Choroid plexus epithelial cell (primary cell): ENCODE results near the gene CDYL2.

Experiments used
- DNase-seq: peaks from one replicate; pipeline ENCODE4 v3.0.0-alpha.2; 2010; ENCODE audit warnings: low read depth
- H3K4me3 ChIP-seq: 2 replicates; pipeline ENCODE4 v1.5.1; 2011; ENCODE audit warnings: low read depth, mild to moderate bottlenecking, control low read depth, low read length, moderate library complexity
- TF ChIP-seq, protein P1 (sequence below): conservative IDR thresholded peaks from 2 replicates; pipeline ENCODE4 v1.5.1; 2011; ENCODE audit warnings: low read depth, mild to moderate bottlenecking, control low read depth, inconsistent platforms, low read length, moderate library complexity

Gene CDYL2

DNA sequence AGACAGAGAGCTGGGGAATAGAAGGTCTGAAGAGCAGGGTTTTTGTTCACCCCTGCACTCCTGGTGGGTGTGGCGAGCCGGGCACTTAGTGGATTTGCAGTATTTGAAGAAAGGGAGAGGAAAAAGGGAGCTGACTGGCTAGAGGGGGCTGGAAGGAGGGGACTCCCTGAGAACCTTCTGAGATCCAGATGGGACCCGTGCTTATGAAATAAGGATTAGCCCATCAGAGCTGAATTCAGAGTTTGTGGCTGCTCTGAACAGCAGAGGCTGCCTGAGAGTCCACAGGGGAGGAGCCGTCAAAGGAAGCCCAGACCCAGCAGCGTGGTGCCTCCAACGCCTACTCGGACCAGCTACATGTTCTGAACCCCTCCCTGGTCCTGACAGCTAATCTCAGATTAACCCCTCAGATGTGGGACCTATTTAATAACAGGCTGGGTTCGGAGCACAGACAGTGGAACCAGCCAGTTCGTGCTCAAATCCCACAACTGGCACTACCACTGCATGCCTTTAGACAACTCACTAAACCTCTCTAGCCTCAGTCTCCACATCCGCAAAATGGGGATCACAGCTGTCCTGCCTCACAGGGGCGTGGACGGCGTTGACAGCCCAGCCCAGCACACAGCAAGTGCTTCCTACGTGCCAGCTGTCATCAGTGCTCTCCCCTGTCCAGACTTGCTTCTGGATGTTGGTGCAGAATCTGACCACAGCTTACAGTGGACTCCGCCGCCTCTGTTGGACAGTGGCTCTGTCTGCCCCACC lies 193.0 kb downstream of the CDYL2 start:
- DNase-seq, result no peak
- TF ChIP-seq, protein P1, sequence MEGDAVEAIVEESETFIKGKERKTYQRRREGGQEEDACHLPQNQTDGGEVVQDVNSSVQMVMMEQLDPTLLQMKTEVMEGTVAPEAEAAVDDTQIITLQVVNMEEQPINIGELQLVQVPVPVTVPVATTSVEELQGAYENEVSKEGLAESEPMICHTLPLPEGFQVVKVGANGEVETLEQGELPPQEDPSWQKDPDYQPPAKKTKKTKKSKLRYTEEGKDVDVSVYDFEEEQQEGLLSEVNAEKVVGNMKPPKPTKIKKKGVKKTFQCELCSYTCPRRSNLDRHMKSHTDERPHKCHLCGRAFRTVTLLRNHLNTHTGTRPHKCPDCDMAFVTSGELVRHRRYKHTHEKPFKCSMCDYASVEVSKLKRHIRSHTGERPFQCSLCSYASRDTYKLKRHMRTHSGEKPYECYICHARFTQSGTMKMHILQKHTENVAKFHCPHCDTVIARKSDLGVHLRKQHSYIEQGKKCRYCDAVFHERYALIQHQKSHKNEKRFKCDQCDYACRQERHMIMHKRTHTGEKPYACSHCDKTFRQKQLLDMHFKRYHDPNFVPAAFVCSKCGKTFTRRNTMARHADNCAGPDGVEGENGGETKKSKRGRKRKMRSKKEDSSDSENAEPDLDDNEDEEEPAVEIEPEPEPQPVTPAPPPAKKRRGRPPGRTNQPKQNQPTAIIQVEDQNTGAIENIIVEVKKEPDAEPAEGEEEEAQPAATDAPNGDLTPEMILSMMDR, result no peak
- no peak overlapping the region for H3K4me3 ChIP-seq

DNA sequence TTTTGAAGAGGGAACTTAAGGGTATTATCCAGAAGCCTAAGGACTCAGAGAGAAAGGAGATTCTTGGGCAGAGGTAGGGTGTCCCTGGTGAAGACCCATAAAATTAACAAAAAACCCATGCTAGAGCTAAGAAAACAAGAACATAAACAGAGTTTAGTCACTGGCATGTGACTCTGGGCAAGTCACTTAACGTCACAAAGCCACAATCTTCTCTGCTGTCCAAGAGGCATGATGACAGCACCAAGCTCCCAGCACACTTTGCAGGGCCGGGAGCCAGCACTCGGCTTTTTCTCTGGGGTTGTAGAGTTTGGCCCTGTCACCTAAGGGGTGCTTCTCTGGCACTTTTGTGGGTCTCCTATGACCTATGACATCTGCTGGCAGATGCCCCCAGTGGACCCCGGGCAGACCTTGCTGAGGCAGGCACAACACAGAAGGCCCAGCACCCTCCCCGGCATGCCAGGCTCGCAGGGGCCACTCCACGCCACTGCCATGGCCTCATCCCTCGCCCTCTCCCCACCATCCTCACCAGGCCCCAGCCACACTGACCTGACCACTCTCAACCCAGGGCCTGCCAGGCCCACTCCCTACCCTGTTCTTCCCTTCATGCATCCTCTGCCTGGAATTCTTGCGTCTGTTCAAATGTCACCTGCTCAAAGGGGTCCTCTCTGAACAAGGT lies 193.8 kb downstream of the CDYL2 start:
- no peak for DNase-seq
- H3K4me3 ChIP-seq, result no peak overlapping the region
- TF ChIP-seq, protein P1, result no peak

DNA sequence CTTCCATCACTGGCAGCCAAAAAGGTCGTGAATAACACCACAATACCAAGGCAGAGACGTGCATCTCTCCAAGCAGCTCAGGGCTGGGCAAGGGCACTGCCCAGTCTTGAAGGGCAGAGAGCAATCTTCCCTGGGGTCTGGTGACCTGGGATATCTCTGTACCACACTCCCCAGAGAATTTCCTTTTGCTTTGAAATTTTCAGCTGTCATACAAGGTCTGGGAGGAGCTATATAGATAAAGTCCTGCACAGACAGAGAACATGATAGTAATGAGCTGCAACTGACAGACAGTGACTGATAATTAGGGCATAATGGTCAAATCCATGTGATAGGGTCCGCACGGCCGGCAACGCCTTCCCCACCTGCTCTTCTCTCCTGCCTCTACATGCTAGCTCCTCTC lies 195.5 kb downstream of the CDYL2 start:
- DNase-seq, result no peak
- TF ChIP-seq, protein P1, result no peak
- no peak overlapping the region for H3K4me3 ChIP-seq

DNA sequence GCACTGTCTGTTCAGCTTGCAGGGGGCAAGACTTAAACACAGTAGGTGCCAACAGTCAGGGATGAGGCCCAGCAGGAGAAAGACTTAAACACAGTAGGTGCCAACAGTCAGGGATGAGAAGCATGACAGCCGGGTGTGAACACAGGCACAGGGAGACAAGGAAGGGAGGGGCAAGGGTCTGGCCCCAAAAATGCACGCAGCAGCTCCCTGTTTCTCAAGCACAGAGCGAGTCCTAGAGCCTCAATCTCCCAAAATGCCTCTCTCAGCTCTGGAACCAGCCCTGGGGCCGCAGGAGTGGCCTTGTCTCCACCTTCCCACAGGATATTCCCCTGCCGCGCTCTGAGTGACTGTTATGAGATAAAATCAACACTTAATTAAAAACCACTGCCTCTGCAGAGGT lies 197.2 kb downstream of the CDYL2 start:
- H3K4me3 ChIP-seq, result no peak overlapping the region
- TF ChIP-seq, protein P1, result no peak
- no peak for DNase-seq

DNA sequence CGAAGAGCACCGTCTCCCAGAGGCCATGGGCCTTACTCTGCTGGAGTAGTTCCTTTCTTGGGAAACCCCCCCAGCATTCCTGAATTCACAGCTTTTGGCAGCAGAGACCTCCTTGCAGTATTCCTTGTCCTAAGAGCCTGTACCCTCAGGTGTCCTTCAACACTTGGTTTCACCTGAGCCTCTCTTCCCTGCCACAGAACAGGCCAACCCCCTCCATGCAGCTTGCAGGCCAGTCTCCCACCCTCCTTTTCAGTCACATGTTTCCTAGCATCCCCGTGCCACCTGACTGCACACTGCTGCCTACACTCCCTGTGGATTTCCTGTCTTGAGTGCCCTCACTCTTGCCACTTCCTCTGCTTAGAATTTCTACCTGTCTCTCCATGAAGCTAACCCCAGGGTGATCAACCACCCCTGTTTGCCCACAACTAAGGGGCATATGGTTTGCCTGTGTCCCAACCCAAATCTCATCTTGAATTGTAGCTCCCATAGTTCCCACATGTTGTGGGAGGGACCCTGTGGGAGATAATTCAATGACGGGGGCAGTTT lies 198.1 kb downstream of the CDYL2 start:
- no peak for DNase-seq
- H3K4me3 ChIP-seq, result no peak overlapping the region
- TF ChIP-seq, protein P1, result no peak

DNA sequence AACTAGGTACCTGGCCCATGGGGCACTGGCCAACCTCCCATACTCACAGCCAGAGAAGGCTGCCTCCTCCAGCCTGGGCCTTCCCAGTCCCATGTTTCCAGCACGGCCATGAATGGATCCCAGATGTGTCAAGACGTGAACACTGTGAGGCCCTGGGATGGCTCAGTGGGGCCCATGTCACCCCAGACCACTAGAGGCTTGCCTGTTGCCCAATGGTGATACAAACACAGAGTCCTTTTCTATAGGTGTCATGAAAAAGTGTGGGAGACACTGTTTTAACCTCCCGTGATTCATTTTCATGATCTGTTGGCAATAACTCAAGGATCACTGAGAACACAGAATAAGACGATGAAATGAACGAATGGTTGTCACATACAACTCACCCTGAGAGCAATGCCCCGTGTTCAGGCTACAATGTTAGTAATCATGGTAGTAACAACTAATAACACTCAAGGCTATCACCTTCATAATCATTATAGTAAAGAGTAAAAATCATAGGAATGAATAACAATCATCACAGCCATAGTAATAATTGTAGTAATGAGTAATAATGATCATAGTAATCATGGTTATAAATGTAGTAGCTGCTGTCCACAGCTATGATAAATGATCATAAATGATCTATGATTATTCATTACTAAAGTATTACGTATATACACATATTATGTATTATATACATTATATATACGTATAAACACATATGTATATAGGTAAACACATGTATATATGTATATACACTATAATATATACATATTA lies 199.6 kb downstream of the CDYL2 start:
- no peak overlapping the region for H3K4me3 ChIP-seq
- TF ChIP-seq, protein P1, result no peak
- no peak for DNase-seq
